Measurements from ENCODE around the gene PGR. TPM values are rescaled to one million over a fixed set of nuclear protein-coding genes. Genes with fewer than 3 reads are reported as not detected.

Gene PGR
- total RNA-seq, 1 experiment from 2014 or later: 0.24 TPM

- BruUV-seq (replicated peaks): no TSS peak
- CTCF ChIA-PET: no interaction called here
Measured at GRCh38 chr11:101053492-101053891, 76.1 kb downstream of the PGR start.

GRCh38 chr11:101051677-101052076, 77.9 kb downstream of the PGR start:
- no TSS peak for BruUV-seq (replicated peaks)
- Histone ChIP-seq H3K27ac (ENCODE audit: low read depth, low read length, poor library complexity, severe bottlenecking) (no peak overlapping the region), H3K27me3 (replicated peaks; ENCODE audit: insufficient read depth, low read depth, low read length, poor library complexity) (no peaks in the 10 kb centered on the region), H3K36me3 (ENCODE audit: insufficient read depth, low read length, poor library complexity, severe bottlenecking) (no peaks in the 10 kb centered on the region), H3K4me3 (ENCODE audit: low read depth, low read length, poor library complexity, severe bottlenecking) (no peak overlapping the region), H3K9me3 (ENCODE audit: low read depth, low read length, poor library complexity, severe bottlenecking) (no peaks in the 10 kb centered on the region), H3K4me1 (ENCODE audit: insufficient read depth, low read length, poor library complexity, severe bottlenecking) (no peaks in the 10 kb centered on the region)
- intact Hi-C loops (cut with micrococcal nuclease; ENCODE audit: unreplicated experiment): no loop called here
- ChIA-PET CTCF (no interaction called here), POLR2A (ENCODE audit: low non-redundant PET) (no interaction called here)
- no peak for DNase-seq (ENCODE audit: low spot score)
- no peak for TF ChIP-seq EZH2 (IDR thresholded peaks at IDR 0.05; ENCODE audit: borderline replicate concordance, low read depth, low read length, poor library complexity, severe bottlenecking)

More at GRCh38 chr11:101053492-101053891, 76.1 kb downstream of the PGR start:
- Histone ChIP-seq H3K4me3 (ENCODE audit: low read depth, low read length, poor library complexity, severe bottlenecking) (no peak overlapping the region), H3K27ac (ENCODE audit: low read depth, low read length, poor library complexity, severe bottlenecking) (no peak overlapping the region), H3K9me3 (ENCODE audit: low read depth, low read length, poor library complexity, severe bottlenecking) (no peaks in the 10 kb centered on the region), H3K36me3 (ENCODE audit: insufficient read depth, low read length, poor library complexity, severe bottlenecking) (no peaks in the 10 kb centered on the region), H3K4me1 (ENCODE audit: insufficient read depth, low read length, poor library complexity, severe bottlenecking) (no peaks in the 10 kb centered on the region), H3K27me3 (replicated peaks; ENCODE audit: insufficient read depth, low read depth, low read length, poor library complexity) (no peaks in the 10 kb centered on the region)
- no peak for TF ChIP-seq EZH2 (IDR thresholded peaks at IDR 0.05; ENCODE audit: borderline replicate concordance, low read depth, low read length, poor library complexity, severe bottlenecking)
- no peak for TF ChIP-seq CTCF (conservative IDR thresholded peaks at IDR 0.05; ENCODE audit: low read depth, low read length)
- POLR2A ChIA-PET (ENCODE audit: low non-redundant PET): no interaction called here
- intact Hi-C loops (cut with micrococcal nuclease; ENCODE audit: unreplicated experiment): no loop called here
- no peak for DNase-seq (ENCODE audit: low spot score)

- POLR2A ChIA-PET (ENCODE audit: low non-redundant PET): no interaction called here
- no TSS peak for BruUV-seq (replicated peaks)
- no peaks in the 10 kb centered on the region for H3K4me1 ChIP-seq (ENCODE audit: insufficient read depth, low read length, poor library complexity, severe bottlenecking)
- no peak overlapping the region for H3K4me3 ChIP-seq (ENCODE audit: low read depth, low read length, poor library complexity, severe bottlenecking)
- CTCF ChIA-PET: no interaction called here
- no peaks in the 10 kb centered on the region for H3K27me3 ChIP-seq (replicated peaks; ENCODE audit: insufficient read depth, low read depth, low read length, poor library complexity)
- TF ChIP-seq CTCF (conservative IDR thresholded peaks at IDR 0.05; ENCODE audit: low read depth, low read length): no peak
- TF ChIP-seq EZH2 (IDR thresholded peaks at IDR 0.05; ENCODE audit: borderline replicate concordance, low read depth, low read length, poor library complexity, severe bottlenecking): no peak
- intact Hi-C loops (cut with micrococcal nuclease; ENCODE audit: unreplicated experiment): no loop called here
- no peaks in the 10 kb centered on the region for H3K9me3 ChIP-seq (ENCODE audit: low read depth, low read length, poor library complexity, severe bottlenecking)
- H3K27ac ChIP-seq (ENCODE audit: low read depth, low read length, poor library complexity, severe bottlenecking): no peak overlapping the region
- H3K36me3 ChIP-seq (ENCODE audit: insufficient read depth, low read length, poor library complexity, severe bottlenecking): no peaks in the 10 kb centered on the region
- no peak for DNase-seq (ENCODE audit: low spot score)
Measured at GRCh38 chr11:101049813-101050212, 79.8 kb downstream of the PGR start.

GRCh38 chr11:101049123-101049522, 80.5 kb downstream of the PGR start:
- no peak for TF ChIP-seq EZH2 (IDR thresholded peaks at IDR 0.05; ENCODE audit: borderline replicate concordance, low read depth, low read length, poor library complexity, severe bottlenecking)
- TF ChIP-seq CTCF (conservative IDR thresholded peaks at IDR 0.05; ENCODE audit: low read depth, low read length): no peak
- intact Hi-C loops (cut with micrococcal nuclease; ENCODE audit: unreplicated experiment): no loop called here
- H3K27ac ChIP-seq (ENCODE audit: low read depth, low read length, poor library complexity, severe bottlenecking): no peak overlapping the region
- ChIA-PET CTCF (no interaction called here), POLR2A (ENCODE audit: low non-redundant PET) (no interaction called here)
- H3K27me3 ChIP-seq (replicated peaks; ENCODE audit: insufficient read depth, low read depth, low read length, poor library complexity): no peaks in the 10 kb centered on the region
- H3K4me3 ChIP-seq (ENCODE audit: low read depth, low read length, poor library complexity, severe bottlenecking): no peak overlapping the region
- H3K36me3 ChIP-seq (ENCODE audit: insufficient read depth, low read length, poor library complexity, severe bottlenecking): no peaks in the 10 kb centered on the region
- BruUV-seq (replicated peaks): no TSS peak
- no peaks in the 10 kb centered on the region for H3K4me1 ChIP-seq (ENCODE audit: insufficient read depth, low read length, poor library complexity, severe bottlenecking)
- H3K9me3 ChIP-seq (ENCODE audit: low read depth, low read length, poor library complexity, severe bottlenecking): no peaks in the 10 kb centered on the region
- DNase-seq (ENCODE audit: low spot score): no peak
